ENCODE results near the gene HIF1A.

Gene HIF1A

GRCh38 chr14:61765225-61765943 lies 70.1 kb downstream of the HIF1A start:
- no peaks in the 10 kb centered on the region for H3K9me3 ChIP-seq (ENCODE audit: low read length)
- peaks cover 23% of the 10 kb centered on the region for H3K4me1 ChIP-seq (ENCODE audit: insufficient read depth, low read length)
- H3K27me3 ChIP-seq (ENCODE audit: insufficient read depth, low read length): no peaks in the 10 kb centered on the region
- H3K4me3 ChIP-seq (ENCODE audit: low read length): no peak overlapping the region
- no peak overlapping the region for H2AFZ ChIP-seq (ENCODE audit: low read depth, low read length)
- H3K36me3 ChIP-seq (ENCODE audit: insufficient read depth, low read length): peaks cover 28% of the 10 kb centered on the region

GRCh38 chr14:61766151-61766550 lies 70.8 kb downstream of the HIF1A start:
- H2AFZ ChIP-seq (ENCODE audit: low read depth, low read length): no peak overlapping the region
- peaks cover 23% of the 10 kb centered on the region for H3K4me1 ChIP-seq (ENCODE audit: insufficient read depth, low read length)
- H3K9me3 ChIP-seq (ENCODE audit: low read length): no peaks in the 10 kb centered on the region
- peaks cover 31% of the 10 kb centered on the region for H3K36me3 ChIP-seq (ENCODE audit: insufficient read depth, low read length)
- no peak overlapping the region for H3K4me3 ChIP-seq (ENCODE audit: low read length)
- H3K27me3 ChIP-seq (ENCODE audit: insufficient read depth, low read length): no peaks in the 10 kb centered on the region

- no peaks in the 10 kb centered on the region for H3K9me3 ChIP-seq (ENCODE audit: low read length)
- H3K36me3 ChIP-seq (ENCODE audit: insufficient read depth, low read length): peaks cover 44% of the 10 kb centered on the region
- no peaks in the 10 kb centered on the region for H3K27me3 ChIP-seq (ENCODE audit: insufficient read depth, low read length)
These were observed 72.9 kb downstream of the HIF1A start for GRCh38 chr14:61768240-61768639.

GRCh38 chr14:61769893-61770292 lies 74.6 kb downstream of the HIF1A start:
- peaks cover 49% of the 10 kb centered on the region for H3K36me3 ChIP-seq (ENCODE audit: insufficient read depth, low read length)
- H3K4me3 ChIP-seq (ENCODE audit: low read length): no peak overlapping the region
- no peaks in the 10 kb centered on the region for H3K27me3 ChIP-seq (ENCODE audit: insufficient read depth, low read length)
- no peak overlapping the region for H2AFZ ChIP-seq (ENCODE audit: low read depth, low read length)
- H3K9me3 ChIP-seq (ENCODE audit: low read length): no peaks in the 10 kb centered on the region
- H3K4me1 ChIP-seq (ENCODE audit: insufficient read depth, low read length): peaks cover 8% of the 10 kb centered on the region

More at GRCh38 chr14:61768240-61768639, 72.9 kb downstream of the HIF1A start:
- Histone ChIP-seq H3K4me1 (ENCODE audit: insufficient read depth, low read length) (peaks cover 18% of the 10 kb centered on the region), H2AFZ (ENCODE audit: low read depth, low read length) (no peak overlapping the region), H3K4me3 (ENCODE audit: low read length) (no peak overlapping the region)

- no peak overlapping the region for H3K4me3 ChIP-seq (ENCODE audit: low read length)
- no peaks in the 10 kb centered on the region for H3K4me1 ChIP-seq (ENCODE audit: insufficient read depth, low read length)
These were observed 79.5 kb downstream of the HIF1A start for GRCh38 chr14:61774861-61775260.

GRCh38 chr14:61780125-61780524 lies 84.8 kb downstream of the HIF1A start:
- Histone ChIP-seq H3K4me1 (ENCODE audit: insufficient read depth, low read length) (no peaks in the 10 kb centered on the region), H3K9me3 (ENCODE audit: low read length) (no peaks in the 10 kb centered on the region), H3K27me3 (ENCODE audit: insufficient read depth, low read length) (no peaks in the 10 kb centered on the region), H3K4me3 (ENCODE audit: low read length) (no peak overlapping the region), H3K36me3 (ENCODE audit: insufficient read depth, low read length) (peaks cover 62% of the 10 kb centered on the region), H2AFZ (ENCODE audit: low read depth, low read length) (no peak overlapping the region)

More at GRCh38 chr14:61774861-61775260, 79.5 kb downstream of the HIF1A start:
- no peaks in the 10 kb centered on the region for H3K9me3 ChIP-seq (ENCODE audit: low read length)
- H3K27me3 ChIP-seq (ENCODE audit: insufficient read depth, low read length): no peaks in the 10 kb centered on the region
- no peak overlapping the region for H2AFZ ChIP-seq (ENCODE audit: low read depth, low read length)
- H3K36me3 ChIP-seq (ENCODE audit: insufficient read depth, low read length): peaks cover 57% of the 10 kb centered on the region

GRCh38 chr14:61797309-61797708 lies 102.0 kb downstream of the HIF1A start:
- H3K9me3 ChIP-seq (ENCODE audit: low read length): no peaks in the 10 kb centered on the region
- peaks cover 21% of the 10 kb centered on the region for H3K36me3 ChIP-seq (ENCODE audit: insufficient read depth, low read length)
- H2AFZ ChIP-seq (ENCODE audit: low read depth, low read length): no peak overlapping the region
- no peaks in the 10 kb centered on the region for H3K27me3 ChIP-seq (ENCODE audit: insufficient read depth, low read length)
- no peaks in the 10 kb centered on the region for H3K4me1 ChIP-seq (ENCODE audit: insufficient read depth, low read length)
- no peak overlapping the region for H3K4me3 ChIP-seq (ENCODE audit: low read length)

All from neuron (in vitro differentiated cells).